PC-9 (cell line): Measurements from ENCODE around the gene CALM3.

Experiments
- EZH2 ChIP-seq: fragments of 200-600 bp; sonication (generic); IDR thresholded peaks from 2 replicates; pipeline ENCODE4 v1.8.0; 2017; ENCODE audit warnings: antibody characterized with exemption, low read depth
- TF ChIP-seq, protein P1 (sequence below): fragments of 200-600 bp; sonication (generic); conservative IDR thresholded peaks from 2 replicates; pipeline ENCODE4 v1.6.1; 2017; ENCODE audit warnings: mixed run types, antibody characterized with exemption, mild to moderate bottlenecking, moderate library complexity

DNA sequence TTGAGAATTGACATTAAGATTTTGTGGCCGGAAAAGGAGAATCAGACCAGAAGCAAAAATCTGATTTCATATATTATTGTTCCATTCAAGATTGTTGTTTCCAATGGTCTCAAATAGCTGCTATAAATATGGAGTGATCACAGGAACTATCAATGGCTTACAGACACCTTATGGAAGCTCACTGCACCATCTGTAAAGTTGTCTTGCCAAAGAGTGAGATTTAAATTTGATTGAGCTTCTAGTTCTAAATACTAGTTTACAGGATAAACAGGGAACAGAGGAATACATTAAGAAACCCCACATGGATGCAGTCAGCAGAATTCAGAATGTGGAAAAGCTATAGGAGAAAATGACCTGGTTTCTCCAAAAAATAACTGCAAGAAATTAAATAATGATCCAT, 47.0 kb upstream of the CALM3 start:
- TF ChIP-seq, protein P1, sequence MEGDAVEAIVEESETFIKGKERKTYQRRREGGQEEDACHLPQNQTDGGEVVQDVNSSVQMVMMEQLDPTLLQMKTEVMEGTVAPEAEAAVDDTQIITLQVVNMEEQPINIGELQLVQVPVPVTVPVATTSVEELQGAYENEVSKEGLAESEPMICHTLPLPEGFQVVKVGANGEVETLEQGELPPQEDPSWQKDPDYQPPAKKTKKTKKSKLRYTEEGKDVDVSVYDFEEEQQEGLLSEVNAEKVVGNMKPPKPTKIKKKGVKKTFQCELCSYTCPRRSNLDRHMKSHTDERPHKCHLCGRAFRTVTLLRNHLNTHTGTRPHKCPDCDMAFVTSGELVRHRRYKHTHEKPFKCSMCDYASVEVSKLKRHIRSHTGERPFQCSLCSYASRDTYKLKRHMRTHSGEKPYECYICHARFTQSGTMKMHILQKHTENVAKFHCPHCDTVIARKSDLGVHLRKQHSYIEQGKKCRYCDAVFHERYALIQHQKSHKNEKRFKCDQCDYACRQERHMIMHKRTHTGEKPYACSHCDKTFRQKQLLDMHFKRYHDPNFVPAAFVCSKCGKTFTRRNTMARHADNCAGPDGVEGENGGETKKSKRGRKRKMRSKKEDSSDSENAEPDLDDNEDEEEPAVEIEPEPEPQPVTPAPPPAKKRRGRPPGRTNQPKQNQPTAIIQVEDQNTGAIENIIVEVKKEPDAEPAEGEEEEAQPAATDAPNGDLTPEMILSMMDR = no peak
- TF ChIP-seq EZH2 = no peak
